Stimulated activated CD4-positive, alpha-beta T cell treated with anti-CD3 and anti-CD28 coated beads, Interleukin-12 subunit alpha, Interleukin-12 subunit beta, amount 100 ng/mL, for 24 hours (primary cell): Measurements from ENCODE around the gene SELENOS.

Source experiments
- DNase-seq, 2 experiments: peaks; one replicate each; pipeline ENCODE4 v3.0.0-alpha.2; 2020; ENCODE audit warnings: low read depth in 2 of 2

The SELENOS gene, protein sequence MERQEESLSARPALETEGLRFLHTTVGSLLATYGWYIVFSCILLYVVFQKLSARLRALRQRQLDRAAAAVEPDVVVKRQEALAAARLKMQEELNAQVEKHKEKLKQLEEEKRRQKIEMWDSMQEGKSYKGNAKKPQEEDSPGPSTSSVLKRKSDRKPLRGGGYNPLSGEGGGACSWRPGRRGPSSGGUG

DNA sequence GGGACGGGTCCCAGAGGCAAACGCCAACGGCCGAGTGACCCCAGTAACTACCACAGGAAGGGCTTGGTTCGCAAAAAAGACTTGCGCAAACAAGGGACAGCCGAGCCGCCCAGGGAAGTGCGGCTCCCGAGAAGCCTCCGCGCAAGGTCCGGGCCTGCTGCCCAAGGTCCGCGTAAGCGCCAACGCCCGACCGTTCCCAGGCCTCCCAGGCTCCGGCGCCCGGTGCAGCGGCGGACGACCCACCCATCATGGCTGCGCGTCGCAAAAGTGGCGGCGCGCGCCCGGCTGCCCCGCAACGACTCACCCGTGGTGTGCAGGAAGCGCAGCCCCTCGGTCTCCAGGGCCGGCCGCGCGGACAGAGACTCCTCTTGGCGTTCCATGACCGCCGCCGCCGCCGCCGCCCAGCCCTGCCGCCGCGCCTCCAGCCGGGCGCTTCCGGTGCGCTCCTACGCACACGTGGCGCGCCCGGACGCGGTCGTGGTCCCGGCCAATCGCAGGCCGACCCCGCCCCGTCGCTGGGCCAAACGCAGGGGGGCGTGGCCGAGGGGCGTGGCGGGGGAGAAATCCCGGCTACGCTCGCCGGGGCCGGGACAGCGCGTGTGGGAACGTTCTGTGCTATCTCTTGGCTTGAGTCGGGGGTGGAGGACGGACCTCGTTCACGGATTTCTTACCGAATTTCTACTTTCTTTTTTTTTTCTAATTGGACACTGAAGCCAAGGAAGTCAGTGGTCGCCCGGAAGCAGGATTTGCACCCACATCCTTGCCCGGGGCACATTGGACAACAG, at the start of gene SELENOS:
Gene SELENOS, minus strand, starts transcription at position 448 of the 785 bp plus-strand sequence. Its CDS starts 68 bp downstream, at position 380.
- DNase-seq: peak; percentile 72 to 88

DNA sequence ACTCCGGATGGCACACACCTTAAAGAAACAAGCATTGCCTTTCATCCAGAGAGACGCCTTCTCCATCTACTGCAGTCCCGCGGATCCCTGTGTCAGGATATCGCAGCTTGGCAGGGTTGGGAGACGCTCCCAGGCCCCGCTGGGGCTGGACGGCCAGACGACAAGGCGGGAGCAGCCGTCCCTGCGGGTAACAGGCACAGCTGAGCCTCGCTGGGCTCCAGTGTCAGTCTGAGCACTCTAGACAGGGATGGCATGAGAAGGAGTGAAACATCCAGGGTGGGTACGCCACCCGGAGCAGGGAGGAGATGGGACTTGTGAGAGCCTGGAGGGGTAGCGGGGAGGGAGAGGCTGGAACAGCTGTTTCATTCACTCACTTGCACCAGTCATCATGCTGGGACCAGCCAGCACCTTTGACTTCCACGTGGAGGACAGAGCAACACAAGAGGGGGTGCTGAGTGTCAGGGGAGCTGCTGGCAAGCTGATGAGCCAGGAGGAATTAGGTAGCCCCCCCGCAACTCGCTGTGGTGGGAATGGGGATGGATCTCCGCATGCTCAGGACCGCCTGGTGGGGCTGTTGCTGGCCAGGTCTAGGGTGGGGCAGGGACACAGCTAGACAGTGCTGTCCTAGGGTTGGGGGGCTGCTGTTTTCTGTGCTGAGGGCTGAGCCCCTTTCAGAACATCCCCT, 49.3 kb upstream of the SELENOS start:
- DNase-seq: no peak

DNA sequence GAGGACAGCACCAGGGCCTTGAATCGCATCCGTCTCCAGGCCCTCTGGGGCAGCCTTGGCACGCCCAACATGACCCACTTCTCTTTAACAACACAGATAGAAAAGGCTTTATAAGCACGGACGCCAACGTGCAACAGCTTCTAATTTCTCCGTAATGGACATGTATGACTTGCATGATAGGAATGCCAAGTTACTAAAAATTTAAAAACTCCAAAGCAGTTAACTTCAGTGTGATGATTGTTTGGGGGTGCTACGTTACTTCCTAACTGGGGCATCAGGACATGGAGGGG, 48.7 kb upstream of the SELENOS start:
- DNase-seq: no peak

DNA sequence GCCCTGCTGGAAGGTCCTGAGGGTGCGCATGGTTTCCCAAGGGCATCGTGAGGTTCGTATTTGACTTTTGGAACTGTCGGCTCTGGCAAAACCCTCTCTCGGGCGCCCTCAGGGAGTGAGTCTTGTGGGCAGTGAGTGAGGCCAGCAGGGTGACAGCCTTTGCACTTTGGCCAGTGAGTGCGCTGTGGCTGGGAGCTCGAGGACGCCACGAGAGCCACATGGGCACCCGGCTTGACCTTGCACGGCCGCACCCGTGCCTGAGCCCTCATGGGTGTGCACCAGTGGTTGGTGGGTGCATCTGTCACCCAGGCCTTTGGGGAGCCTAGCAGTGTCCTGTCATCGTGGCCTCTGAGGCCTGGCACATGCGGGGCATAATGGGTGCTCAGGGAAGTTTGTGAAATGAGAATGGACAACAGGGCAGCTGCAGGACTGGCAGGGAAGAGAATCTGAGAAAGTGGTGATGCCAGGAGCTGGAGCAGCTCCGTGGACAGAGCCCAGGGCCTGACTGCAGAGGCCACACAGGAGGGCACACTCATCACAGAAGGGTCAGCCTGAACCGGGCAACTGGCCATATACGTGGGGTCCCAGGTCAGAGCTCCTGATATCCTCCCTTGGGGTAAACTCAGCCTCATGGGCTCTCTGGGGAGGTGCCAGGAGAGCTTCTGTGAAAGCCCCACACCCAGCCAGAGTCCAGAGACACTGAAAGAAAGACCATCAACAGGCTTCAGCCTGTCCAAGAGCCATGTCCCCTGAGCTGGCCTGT, 48.2 kb upstream of the SELENOS start:
- DNase-seq: no peak

DNA sequence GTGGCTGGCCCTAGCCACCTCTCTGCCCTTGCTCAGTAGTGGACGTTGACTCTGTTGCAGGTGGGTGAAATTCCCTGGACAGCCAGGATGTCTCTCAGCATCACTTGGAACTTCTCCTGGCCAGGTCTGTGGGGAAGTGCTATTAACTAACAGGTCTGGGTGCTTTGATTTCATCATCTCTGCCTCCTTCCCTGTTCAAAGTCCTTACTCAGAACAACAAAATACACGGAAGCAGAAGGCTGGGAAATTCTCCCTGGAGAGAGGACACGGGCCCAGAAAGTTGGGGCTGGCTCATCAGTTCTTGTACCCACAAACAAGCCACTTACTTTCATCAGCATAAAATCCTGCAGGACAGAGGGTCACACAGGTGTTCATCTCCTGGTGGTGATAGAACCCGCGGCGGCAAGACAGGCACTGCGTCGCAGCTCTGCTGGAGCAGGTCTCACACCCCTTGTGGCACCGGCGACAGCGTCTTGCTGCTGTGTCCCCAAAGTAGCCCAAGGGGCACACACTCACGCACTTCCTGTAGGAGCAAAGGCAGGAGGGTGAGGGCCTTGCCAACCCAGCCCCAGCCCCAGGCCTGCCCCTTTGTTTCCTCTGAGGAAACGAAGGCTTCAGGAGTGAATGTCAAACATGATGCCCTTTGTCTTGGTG, 47.4 kb upstream of the SELENOS start:
- DNase-seq: no peak

DNA sequence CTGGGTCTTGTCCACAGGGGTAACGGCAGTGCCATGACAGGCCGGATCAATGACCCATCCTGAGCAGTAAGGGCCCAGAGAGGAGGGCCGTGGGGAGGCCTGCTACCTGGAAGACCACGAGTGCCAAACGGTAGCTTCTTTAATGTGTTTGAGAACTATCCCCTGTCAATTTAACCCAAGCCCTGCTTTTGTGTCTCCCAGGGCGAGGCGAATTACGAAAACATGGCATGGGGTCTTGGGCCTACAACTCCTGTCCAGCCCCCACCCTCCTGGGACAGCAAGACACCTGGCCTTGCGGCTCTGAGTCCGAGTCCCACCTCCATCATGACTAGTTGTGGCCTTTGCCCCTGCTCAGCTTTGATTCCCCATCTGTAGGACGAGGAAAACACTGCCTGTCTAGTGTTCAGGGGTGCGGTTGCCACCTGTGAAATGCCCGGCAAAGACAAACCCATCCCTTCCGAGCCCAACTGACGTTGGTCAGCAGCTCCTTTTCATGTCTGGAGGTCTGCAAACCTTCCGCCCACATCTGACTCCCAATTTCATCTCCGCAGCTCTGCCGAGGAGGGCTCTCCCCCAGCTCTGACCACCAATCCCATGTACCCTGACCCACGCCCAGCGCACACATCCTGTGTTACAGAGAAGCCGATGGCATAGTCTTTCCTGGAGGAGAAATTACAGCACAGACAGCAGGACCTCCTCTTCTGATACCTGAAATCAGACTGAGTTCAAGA, 46.7 kb upstream of the SELENOS start:
- DNase-seq: no peak

DNA sequence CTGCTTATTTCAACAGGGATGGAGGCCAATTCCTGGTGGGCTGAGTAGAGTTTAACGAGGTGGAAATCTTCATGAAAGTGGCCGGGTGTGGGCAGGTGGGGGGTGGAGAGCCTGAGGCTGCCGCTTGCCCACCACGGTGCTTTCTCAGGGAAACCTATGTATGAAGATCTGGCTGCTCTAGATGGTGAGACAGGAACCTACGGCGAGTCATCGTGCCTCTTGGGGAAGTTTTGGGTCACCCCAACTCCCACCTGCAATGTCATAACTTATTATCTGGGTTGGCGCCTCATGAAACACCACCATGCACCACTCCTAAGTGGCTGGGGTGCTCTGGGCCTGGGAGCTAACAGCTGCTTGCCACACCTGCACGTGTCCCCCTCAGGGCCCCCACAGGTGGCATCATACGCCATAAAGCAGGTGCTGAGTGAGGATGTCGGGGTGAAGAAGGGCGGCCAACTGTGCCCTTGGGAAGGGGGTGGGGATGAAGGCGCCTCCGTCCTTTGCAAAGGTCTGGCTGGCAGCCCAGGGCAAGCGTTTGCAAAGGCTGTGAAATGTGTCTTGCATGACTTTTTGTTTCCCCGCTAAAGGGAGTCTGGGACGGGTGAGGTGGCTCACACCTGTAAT, 45.7 kb upstream of the SELENOS start:
- DNase-seq: no peak

DNA sequence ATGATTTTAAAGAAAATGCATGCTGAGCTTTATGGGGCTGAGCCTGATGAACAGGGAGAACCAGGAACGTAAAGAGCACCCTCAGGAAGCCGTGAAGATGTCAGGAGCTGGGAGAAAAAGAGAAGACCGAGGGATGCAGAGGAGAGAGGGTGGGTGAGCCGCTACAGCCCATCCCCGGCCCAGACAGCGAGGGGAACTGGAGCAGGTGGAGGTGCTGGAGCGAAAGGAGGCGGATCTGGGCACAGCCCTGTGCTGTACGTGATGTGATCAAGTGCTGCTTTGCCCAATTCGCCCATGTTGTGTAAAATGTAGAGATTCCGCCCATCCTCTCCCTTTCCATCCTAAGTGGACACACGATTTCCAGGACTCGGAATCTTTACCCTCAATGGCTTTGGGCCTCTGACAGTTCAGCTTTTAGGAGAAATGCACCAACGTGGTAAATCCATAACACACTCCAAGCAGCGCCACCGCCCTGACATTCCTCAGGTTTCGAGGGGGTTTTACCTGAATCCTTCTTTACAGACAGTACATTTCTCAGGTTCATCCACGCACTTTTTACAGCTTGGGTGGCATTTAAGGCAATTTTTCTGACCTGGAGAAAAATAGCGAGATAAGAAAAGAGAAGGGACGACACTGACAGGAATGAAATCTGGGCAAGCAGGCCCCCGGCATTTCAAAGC, 44.9 kb upstream of the SELENOS start:
- DNase-seq: no peak

DNA sequence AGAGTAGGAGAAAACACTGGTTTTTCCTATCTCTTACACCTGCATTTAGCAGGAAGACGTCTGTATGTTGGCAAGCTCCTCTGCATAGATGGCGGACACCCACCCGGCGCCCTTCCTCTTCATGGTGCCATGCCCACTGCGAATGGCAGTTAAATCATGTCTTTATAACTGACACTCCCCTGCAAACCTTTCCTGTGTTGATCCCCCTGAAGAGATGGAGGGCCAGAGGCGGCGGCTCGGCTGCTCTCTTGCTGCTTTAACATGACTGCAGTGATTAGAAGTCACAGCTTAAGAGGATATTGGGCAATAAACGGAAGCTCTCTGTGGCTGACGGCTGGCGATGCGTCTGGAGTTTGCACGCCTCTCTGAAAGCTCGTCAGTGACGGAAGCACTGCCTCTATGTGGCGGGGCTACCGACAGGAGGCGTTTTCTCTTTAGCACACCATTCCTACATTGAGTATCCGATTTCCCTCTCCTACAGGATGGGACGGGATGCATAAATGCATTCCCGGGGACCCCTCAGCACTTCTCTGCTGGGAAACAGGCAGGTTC, 43.3 kb upstream of the SELENOS start:
- DNase-seq: peak; percentile 31 to 34

DNA sequence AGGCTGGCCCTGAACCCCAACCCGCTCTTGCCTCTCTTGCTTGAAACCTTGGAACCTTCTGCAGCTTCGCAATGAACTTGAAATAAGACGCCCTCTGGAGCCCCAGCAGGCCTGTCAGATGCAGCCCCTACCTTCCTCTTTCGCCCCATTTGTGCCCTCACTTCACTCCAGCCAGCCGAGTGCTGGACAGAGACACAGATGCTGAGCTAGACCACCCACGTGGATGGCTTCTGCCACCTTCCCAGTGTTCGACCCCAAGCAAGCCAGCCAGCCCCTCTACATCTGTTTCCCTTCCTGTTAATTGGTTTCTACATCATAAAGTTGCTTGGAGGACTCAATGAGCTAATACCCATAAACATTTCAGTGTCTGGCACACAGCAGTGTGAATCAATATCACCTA, 41.6 kb upstream of the SELENOS start:
- DNase-seq: no peak

DNA sequence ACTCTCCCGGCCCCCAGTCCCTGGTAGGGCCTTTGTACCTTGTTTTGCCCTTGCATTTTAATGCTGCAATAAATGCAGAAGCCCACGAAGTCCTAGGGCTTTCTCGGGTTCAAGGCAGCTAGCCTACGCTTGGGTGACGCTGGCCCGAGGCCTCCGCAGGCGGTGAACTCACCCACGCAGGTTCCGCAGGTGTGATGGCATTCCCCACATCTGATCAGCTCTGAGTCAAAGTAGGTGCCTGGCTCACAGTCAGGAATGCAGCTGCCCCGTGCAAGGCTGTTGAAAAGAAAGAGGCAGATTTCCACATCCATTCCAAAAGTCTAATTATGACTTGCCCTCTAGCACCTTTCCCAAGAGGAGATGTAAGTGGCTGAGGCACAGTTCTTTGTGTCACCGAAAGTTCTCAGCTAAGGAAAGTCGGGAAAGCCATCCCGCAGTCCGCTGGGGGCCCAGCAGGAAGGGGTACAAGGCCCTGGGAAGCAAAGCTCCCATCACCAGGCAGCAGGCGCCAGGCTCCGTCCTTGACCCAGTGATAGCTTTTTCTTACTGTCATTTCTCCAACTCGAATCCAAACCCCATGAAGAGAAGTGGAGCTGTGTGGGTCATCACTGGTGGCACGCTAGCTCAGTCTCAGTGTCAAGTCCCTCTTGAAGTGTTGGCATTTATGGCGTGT, 41.0 kb upstream of the SELENOS start:
- DNase-seq: no peak

DNA sequence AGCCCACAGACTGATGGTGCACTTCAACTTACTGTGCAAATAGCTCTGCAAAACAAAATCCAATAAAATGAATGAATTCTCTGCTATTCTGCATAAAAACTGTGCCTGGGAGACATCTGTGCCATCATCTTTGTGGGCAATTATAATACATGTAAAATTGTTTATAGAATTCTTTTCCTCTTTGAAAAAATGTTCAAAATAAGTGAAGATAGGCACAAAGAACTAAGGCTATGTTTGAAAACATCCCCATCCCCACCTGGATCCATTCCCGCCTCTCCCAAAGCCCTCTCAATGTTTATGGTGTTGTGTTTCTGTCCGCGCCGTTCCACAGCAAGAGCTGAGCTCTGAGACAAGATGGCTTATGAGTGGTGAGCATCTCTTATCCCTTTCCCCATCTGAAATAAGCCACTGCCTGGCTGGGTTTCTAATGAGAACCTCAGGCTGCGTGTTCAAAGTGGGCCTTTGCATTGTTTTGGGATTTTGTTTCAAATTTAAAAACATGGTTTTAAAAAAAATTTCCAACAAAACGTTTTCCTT, 40.1 kb upstream of the SELENOS start:
- DNase-seq: no peak

DNA sequence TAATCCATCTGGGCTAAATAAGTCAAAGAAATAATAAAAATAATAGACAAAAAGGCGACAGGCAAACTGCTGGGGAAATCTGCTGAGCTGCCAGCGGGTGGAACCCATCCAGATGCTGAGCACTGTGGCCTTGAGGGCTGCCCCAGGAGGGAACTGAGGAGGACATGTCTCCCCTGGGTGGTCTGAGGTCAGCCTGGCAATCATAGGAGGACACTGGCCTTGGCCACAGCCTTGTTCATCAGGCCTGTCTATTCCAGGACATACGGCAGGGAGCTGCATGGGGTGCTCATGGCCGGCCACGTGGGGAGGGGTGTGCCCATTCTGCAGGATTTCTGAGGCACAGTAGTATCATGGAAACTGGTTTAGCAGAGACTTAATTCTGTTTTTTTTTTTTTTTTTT, 39.2 kb upstream of the SELENOS start:
- no peak for DNase-seq

DNA sequence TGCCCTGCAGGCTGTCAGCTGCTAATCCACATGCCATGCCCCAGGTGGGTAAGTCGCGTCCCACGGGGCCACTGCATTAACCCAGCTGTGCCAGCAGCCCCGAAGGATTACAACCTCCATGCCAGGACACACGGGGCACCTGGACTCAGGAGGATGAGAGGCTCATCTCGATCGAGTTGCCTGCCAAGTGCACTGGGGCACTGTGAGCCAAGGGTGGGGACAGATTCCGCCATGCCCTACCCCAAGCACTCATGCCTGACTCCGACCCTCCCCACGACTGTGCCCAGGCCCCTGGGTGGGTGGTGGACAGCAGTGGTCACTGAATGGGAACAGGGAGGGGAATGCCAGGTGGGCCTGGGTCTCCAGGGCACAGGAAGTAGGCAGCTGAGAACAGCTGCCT, 38.5 kb upstream of the SELENOS start:
- no peak for DNase-seq

DNA sequence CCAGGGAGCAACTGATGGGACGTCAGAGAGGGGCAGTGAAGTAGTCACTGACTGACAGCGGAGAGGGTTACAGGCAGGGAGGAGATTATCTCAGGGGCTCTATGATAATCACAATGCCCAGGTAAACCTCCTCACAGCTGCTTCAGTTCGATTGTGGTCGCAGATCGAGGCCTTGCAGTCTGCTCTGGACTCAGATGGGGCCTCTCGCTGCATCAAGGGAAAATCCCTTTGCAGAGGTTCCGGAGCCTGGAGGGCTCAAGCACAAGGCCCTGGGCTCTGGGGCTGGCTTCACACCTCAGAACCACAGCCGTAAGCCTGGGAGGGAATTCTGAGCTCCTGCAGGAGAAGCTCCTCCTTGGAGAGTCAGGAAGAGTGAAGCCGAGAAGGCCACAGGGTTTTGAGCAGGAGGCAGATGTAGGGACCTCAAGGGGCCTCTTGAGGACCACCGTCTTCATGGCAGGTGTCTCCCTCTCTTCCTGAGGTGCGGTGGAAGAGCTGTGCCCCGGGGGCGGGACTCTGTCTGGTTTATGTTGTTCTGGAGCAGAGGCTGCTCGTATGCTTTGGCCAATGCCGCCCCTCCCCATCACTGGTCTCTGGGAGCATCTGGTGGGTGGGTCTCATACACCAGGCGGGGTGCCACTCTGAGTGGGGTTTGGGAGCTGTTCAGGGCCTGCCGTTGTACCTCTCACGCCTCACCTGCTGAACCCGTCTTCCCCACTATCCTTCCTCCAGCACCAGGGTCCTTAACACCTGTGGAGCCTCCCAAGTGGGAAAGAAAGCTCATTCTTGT, 37.2 kb upstream of the SELENOS start:
- DNase-seq: no peak

DNA sequence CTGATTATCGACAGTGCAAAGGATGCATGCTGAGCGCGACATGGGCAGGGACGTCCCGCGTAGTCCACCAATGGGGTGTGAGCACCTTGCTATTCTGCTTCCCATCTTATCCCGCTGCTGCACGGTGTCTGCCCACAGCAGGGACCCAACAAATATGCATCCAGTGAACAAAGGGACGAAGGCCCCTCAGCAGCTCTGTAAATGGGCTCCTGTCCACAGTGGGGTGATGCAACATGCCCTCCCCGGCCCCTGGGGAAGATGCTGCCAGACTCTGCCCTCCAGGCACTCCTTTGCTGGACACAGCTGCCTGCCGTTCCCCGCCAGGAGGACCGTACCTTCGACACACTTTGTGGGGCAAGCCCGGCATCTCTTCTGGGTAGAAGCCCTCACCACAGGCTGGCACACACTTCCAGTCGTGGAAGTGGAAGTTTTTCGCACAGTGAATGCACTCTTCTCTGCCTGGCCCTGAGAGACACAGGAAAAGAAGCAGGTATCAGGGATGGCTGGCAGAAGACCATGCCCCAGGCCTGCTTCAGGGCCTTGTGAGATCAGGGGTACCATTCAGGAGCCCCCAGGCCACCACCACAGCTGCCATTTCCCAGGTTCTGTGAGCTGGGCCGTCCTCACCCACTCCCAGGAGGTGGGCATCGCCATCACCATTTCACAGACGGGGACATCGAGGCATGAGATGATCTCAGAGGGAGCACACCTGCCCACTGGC, 35.9 kb upstream of the SELENOS start:
- no peak for DNase-seq

DNA sequence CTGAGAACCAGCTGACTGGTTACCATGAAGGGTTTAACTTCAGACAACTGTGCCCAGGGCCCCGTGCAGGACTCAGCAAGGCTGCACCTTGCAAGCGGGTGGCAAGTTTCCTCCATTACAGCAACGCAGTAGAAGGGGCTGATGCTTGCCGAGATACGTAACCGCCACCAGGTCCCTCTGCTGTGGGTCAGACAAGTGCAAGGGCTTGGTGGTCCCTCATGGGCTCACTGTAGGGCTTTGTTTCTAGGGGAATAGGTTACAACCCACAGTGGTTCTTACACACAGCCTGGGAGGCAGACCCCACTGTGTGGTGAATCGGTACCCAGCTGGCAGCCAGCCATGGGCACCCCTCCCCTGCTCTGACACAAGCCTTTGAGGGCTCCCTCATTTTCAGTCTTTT, 33.2 kb upstream of the SELENOS start:
- DNase-seq: no peak

DNA sequence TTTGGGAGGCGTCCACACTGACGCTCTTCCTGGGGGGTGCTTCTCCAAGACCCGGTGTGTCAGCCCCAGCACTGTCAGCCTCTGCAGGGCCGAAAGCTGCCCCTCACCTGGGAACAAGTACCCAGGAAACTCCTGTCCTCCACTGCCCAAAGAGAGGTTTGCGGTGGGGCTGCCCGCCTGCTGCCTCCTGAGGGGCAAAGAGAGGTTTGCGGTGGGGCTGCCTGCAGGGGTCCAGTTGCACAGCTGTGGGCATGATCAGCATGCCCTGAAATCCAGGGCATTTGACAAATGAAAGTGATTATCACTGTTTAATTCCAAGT, 32.8 kb upstream of the SELENOS start:
- DNase-seq: no peak
